HuH-7 (cell line): ENCODE data around the gene TAF10.

Experiments used
- DNase-seq: peaks from one replicate; pipeline ENCODE4 v3.0.0; 2011; ENCODE audit warnings: low spot score

TAF10 gene

GRCh38 chr11:6625156-6625831 is 13.3 kb upstream of the TAF10 start:
- no peak for DNase-seq

GRCh38 chr11:6623391-6624363 is 11.7 kb upstream of the TAF10 start:
- DNase-seq: no peak

- no peak for DNase-seq
Observed at GRCh38 chr11:6622261-6623171, 10.5 kb upstream of the TAF10 start.

GRCh38 chr11:6621711-6622211 is 9.7 kb upstream of the TAF10 start:
- DNase-seq: no peak

- no peak for DNase-seq
Observed at GRCh38 chr11:6620636-6621035, 8.6 kb upstream of the TAF10 start.

GRCh38 chr11:6619004-6619745 is 7.2 kb upstream of the TAF10 start, which contains the start of gene TPP1:
Gene TPP1 (minus strand): TSS chr11:6619422. CDS start chr11:6619400, 22 bp downstream.
- DNase-seq: peak; percentile 98

GRCh38 chr11:6618117-6619003 is 6.3 kb upstream of the TAF10 start:
- no peak for DNase-seq

- DNase-seq: no peak
Observed at GRCh38 chr11:6617315-6617781, 5.3 kb upstream of the TAF10 start.

GRCh38 chr11:6616596-6617250 is 4.7 kb upstream of the TAF10 start:
- no peak for DNase-seq

GRCh38 chr11:6615882-6616585 is 4.0 kb upstream of the TAF10 start:
- DNase-seq: no peak

GRCh38 chr11:6615046-6615445 is 3.0 kb upstream of the TAF10 start:
- DNase-seq: no peak

- no peak for DNase-seq
Observed at GRCh38 chr11:6614446-6614845, 2.4 kb upstream of the TAF10 start.

GRCh38 chr11:6613496-6613895 is 1.5 kb upstream of the TAF10 start:
- no peak for DNase-seq

- no peak for DNase-seq
Observed at GRCh38 chr11:6611963-6612212, 128 bp downstream of the TAF10 start.

GRCh38 chr11:6611092-6611962 is 689 bp downstream of the TAF10 start:
- no peak for DNase-seq

GRCh38 chr11:6610591-6610990 is 1.4 kb downstream of the TAF10 start:
- no peak for DNase-seq

GRCh38 chr11:6609502-6610015 is 2.5 kb downstream of the TAF10 start:
- DNase-seq: no peak
